ENCODE data around the gene ANKRD6.

ANKRD6 gene

DNA sequence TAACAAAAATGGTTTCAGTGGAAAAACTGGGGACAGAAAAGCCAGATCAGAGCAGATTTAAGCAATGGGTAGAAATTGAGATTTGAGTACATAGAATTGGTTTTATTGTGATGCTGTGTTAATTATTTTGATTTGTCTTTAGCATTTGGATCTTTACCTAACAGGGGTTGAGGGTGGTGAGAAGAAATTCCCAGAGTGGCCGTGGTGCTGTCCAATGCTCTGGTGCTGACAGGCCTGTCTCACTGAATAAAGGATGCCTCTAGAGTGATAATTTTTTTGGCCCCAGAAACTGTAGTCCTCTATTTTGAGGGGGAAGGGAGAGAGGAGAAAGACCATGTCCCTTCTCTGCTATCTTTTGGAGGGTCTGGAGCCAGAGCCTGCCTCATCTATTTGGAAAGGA lies 126.5 kb downstream of the ANKRD6 start:
- H3K36me3 ChIP-seq (ENCODE audit: low read length), result no peaks in the 10 kb centered on the region
- H3K27me3 ChIP-seq (ENCODE audit: low read length), result no peaks in the 10 kb centered on the region
- H3K79me2 ChIP-seq (ENCODE audit: insufficient read depth, low read length), result no peaks in the 10 kb centered on the region
- H3F3A ChIP-seq (ENCODE audit: insufficient read depth), result no peaks in the 10 kb centered on the region
- no peak overlapping the region for H3K4me2 ChIP-seq (ENCODE audit: low read depth, low read length, poor library complexity, severe bottlenecking)
- no peak overlapping the region for H3K9ac ChIP-seq (ENCODE audit: low read length)
- no peak overlapping the region for H3K27ac ChIP-seq (ENCODE audit: low read depth, low read length)
- no peak overlapping the region for H3K4me3 ChIP-seq (ENCODE audit: insufficient read depth, low read length, poor library complexity, severe bottlenecking)
- TF ChIP-seq EZH2phosphoT487 (conservative IDR thresholded peaks at IDR 0.05; ENCODE audit: low read length), result no peak
- no peak for TF ChIP-seq CTCF (IDR thresholded peaks at IDR 0.05; ENCODE audit: insufficient read depth, low read length, poor library complexity, severe bottlenecking)
- H3K9me2 ChIP-seq (replicated peaks; ENCODE audit: insufficient read depth, low read length), result no peaks in the 10 kb centered on the region
- no peak overlapping the region for H2AFZ ChIP-seq (ENCODE audit: low read depth, low read length, severe bottlenecking)
- H4K20me1 ChIP-seq (ENCODE audit: low read depth, low read length), result no peaks in the 10 kb centered on the region
- 0 out of 2 replicates have a peak, but pooled peaks cover 4% of the 10 kb centered on the region for H3K9me3 ChIP-seq (ENCODE audit: insufficient read depth, low read length)

GRCh38 chr6:89562093-89562973 lies 129.4 kb downstream of the ANKRD6 start:
- Histone ChIP-seq H3K9me2 (replicated peaks; ENCODE audit: insufficient read depth, low read length) (no peaks in the 10 kb centered on the region), H3K4me3 (ENCODE audit: insufficient read depth, low read length, poor library complexity, severe bottlenecking) (no peak overlapping the region)

DNA sequence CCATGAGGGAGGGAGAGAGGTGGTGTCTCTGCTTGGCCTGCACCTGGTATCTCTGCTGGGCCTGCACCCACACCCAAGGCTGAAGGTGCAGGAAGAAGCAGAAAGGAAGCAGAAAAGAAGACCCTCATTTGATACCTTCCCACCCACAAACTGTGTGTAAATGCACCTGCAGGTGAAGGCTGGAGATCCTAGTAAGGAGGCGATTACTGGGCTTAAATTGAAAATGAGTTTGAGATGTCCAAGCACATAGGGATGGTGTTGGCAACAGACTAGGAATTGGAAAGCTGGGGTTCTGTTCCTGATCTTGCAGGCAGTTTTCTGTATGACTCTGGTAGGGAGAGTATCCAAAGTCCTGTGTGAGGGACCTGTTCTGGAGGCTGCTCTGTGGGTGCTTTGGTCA lies 130.9 kb downstream of the ANKRD6 start:
- Histone ChIP-seq H3K36me3 (ENCODE audit: low read length) (no peaks in the 10 kb centered on the region), H3K9ac (ENCODE audit: low read length) (no peak overlapping the region), H4K20me1 (ENCODE audit: low read depth, low read length) (no peaks in the 10 kb centered on the region), H3K9me2 (replicated peaks; ENCODE audit: insufficient read depth, low read length) (no peaks in the 10 kb centered on the region), H3K4me2 (ENCODE audit: low read depth, low read length, poor library complexity, severe bottlenecking) (no peak overlapping the region), H3K27ac (ENCODE audit: low read depth, low read length) (no peak overlapping the region), H3K4me3 (ENCODE audit: insufficient read depth, low read length, poor library complexity, severe bottlenecking) (no peak overlapping the region), H3K9me3 (ENCODE audit: insufficient read depth, low read length) (no peaks in the 10 kb centered on the region), H2AFZ (ENCODE audit: low read depth, low read length, severe bottlenecking) (no peak overlapping the region), H3F3A (ENCODE audit: insufficient read depth) (no peaks in the 10 kb centered on the region), H3K27me3 (ENCODE audit: low read length) (no peaks in the 10 kb centered on the region), H3K79me2 (ENCODE audit: insufficient read depth, low read length) (no peaks in the 10 kb centered on the region)
- TF ChIP-seq CTCF (IDR thresholded peaks at IDR 0.05; ENCODE audit: insufficient read depth, low read length, poor library complexity, severe bottlenecking), result no peak
- no peak for TF ChIP-seq EZH2phosphoT487 (conservative IDR thresholded peaks at IDR 0.05; ENCODE audit: low read length)

More at GRCh38 chr6:89562093-89562973, 129.4 kb downstream of the ANKRD6 start:
- no peaks in the 10 kb centered on the region for H3K27me3 ChIP-seq (ENCODE audit: low read length)
- no peak for TF ChIP-seq EZH2phosphoT487 (conservative IDR thresholded peaks at IDR 0.05; ENCODE audit: low read length)
- no peak for TF ChIP-seq CTCF (IDR thresholded peaks at IDR 0.05; ENCODE audit: insufficient read depth, low read length, poor library complexity, severe bottlenecking)
- no peaks in the 10 kb centered on the region for H3K79me2 ChIP-seq (ENCODE audit: insufficient read depth, low read length)
- no peaks in the 10 kb centered on the region for H3K36me3 ChIP-seq (ENCODE audit: low read length)
- H3K9me3 ChIP-seq (ENCODE audit: insufficient read depth, low read length), result 0 out of 2 replicates have a peak, but pooled peaks cover 2% of the 10 kb centered on the region
- no peak overlapping the region for H3K9ac ChIP-seq (ENCODE audit: low read length)
- no peak overlapping the region for H2AFZ ChIP-seq (ENCODE audit: low read depth, low read length, severe bottlenecking)
- H3F3A ChIP-seq (ENCODE audit: insufficient read depth), result no peaks in the 10 kb centered on the region
- H3K4me2 ChIP-seq (ENCODE audit: low read depth, low read length, poor library complexity, severe bottlenecking), result no peak overlapping the region
- no peaks in the 10 kb centered on the region for H4K20me1 ChIP-seq (ENCODE audit: low read depth, low read length)
- H3K27ac ChIP-seq (ENCODE audit: low read depth, low read length), result no peak overlapping the region
